SH-SY5Y (cell line): ENCODE results near the gene FKBP5.

Experiments
- GATA2 ChIP-seq: IDR thresholded peaks from 2 replicates; pipeline ENCODE4 v1.6.1; 2011; ENCODE audit warnings: mild to moderate bottlenecking, low read depth, low read length
- GATA3 ChIP-seq: IDR thresholded peaks from 2 replicates; pipeline ENCODE4 v1.6.1; 2011; ENCODE audit warnings: low read depth, mild to moderate bottlenecking, low read length, moderate library complexity

- TF ChIP-seq GATA3 (no peak), GATA2 (no peak)
These were observed 96.5 kb downstream of the FKBP5 start for GRCh38 chr6:35592178-35592577.
